Large intestine (tissue), 3 donors: ENCODE results near the gene OSBP. TPM values are rescaled to one million over a fixed set of nuclear protein-coding genes. Genes with fewer than 3 reads are reported as not detected.
A peak's percentile ranks its signal among the peaks of the same experiment; 100 is the strongest.
"Not testable (repeated sequence)": the region's sequence is repeated elsewhere in the genome, so short reads cannot be mapped to it uniquely, and the experiment has no call there.

Experiments
- DNase-seq, 2 donors: peaks; one replicate each; pipeline versions ENCODE4 v3.0.0 to v3.0.0-alpha.2; 2013
- H3K27ac ChIP-seq: one replicate; pipeline ENCODE4 v1.5.1; 2013; ENCODE audit warnings: low read length
- H3K27me3 ChIP-seq: 2 replicates; pipeline ENCODE4 v1.6.1; 2013; ENCODE audit warnings: low read length; ENCODE audit not compliant: control insufficient read depth, insufficient read depth
- H3K36me3 ChIP-seq: 2 replicates; pipeline ENCODE4 v1.6.1; 2013; ENCODE audit warnings: low read length; ENCODE audit not compliant: control insufficient read depth, insufficient read depth
- H3K4me1 ChIP-seq: one replicate; pipeline ENCODE4 v1.6.1; 2013; ENCODE audit warnings: low read length; ENCODE audit not compliant: control insufficient read depth, insufficient read depth
- H3K4me3 ChIP-seq: one replicate; pipeline ENCODE4 v1.5.1; 2013; ENCODE audit warnings: low read length
- H3K9me3 ChIP-seq: one replicate; pipeline ENCODE4 v1.6.1; 2013; ENCODE audit warnings: mild to moderate bottlenecking, low read depth, low read length, moderate library complexity; ENCODE audit not compliant: control insufficient read depth
- WGBS: methylation state at CpG from one replicate; pipeline ENCODE4 v1.1.5; 2013; ENCODE audit warnings: low lambda C conversion rate; ENCODE audit not compliant: insufficient coverage; 5-methylcytosine and 5-hydroxymethylcytosine counted together
- polyA plus RNA-seq: library from polyadenylated mRNA; unstranded; fragments of 120-200 nt; gene quantifications from one replicate; pipeline ENCODE4 v1.2.1, GENCODE V29; 2013

The OSBP gene
- polyA plus RNA-seq, 1 donor = 45.0 TPM

GRCh38 chr11:59630493-59630892, 14.9 kb upstream of the OSBP start:
- H3K36me3 ChIP-seq = peaks cover 6% of the 10 kb centered on the region
- no peaks in the 10 kb centered on the region for H3K9me3 ChIP-seq
- no CpG with 5 or more reads among the region's 2 CpGs for WGBS
- H3K4me3 ChIP-seq = no peak overlapping the region
- no peak overlapping the region for H3K27ac ChIP-seq
- H3K4me1 ChIP-seq = no peaks in the 10 kb centered on the region
- no peaks in the 10 kb centered on the region for H3K27me3 ChIP-seq
- no peak for DNase-seq

GRCh38 chr11:59629996-59630395, 14.4 kb upstream of the OSBP start:
- Histone ChIP-seq H3K4me3 (no peak overlapping the region), H3K27ac (no peak overlapping the region), H3K4me1 (no peaks in the 10 kb centered on the region), H3K27me3 (no peaks in the 10 kb centered on the region), H3K36me3 (peaks cover 3% of the 10 kb centered on the region), H3K9me3 (no peaks in the 10 kb centered on the region)
- no peak for DNase-seq

GRCh38 chr11:59626969-59627368, 11.4 kb upstream of the OSBP start:
- not testable (repeated sequence) for H3K4me3 ChIP-seq, DNase-seq, H3K27ac ChIP-seq, H3K4me1 ChIP-seq, H3K9me3 ChIP-seq, H3K27me3 ChIP-seq, H3K36me3 ChIP-seq
- no CpG with 5 or more reads among the region's 4 CpGs for WGBS

GRCh38 chr11:59625703-59626102, 10.1 kb upstream of the OSBP start:
- peaks cover 3% of the 10 kb centered on the region for H3K36me3 ChIP-seq
- no peaks in the 10 kb centered on the region for H3K27me3 ChIP-seq
- H3K4me3 ChIP-seq = no peak overlapping the region
- H3K4me1 ChIP-seq = no peaks in the 10 kb centered on the region
- no peak overlapping the region for H3K27ac ChIP-seq
- H3K9me3 ChIP-seq = no peaks in the 10 kb centered on the region
- WGBS = no CpG with 5 or more reads among the region's 3 CpGs
- DNase-seq = no peak

- DNase-seq = no peak
- H3K9me3 ChIP-seq = no peaks in the 10 kb centered on the region
- WGBS = 38% methylated on average over 1 of the region's 1 CpG
- no peaks in the 10 kb centered on the region for H3K27me3 ChIP-seq
- no peaks in the 10 kb centered on the region for H3K36me3 ChIP-seq
- peaks cover 4% of the 10 kb centered on the region for H3K4me1 ChIP-seq
- no peak overlapping the region for H3K27ac ChIP-seq
- no peak overlapping the region for H3K4me3 ChIP-seq
Observed at GRCh38 chr11:59617876-59618275, 2.3 kb upstream of the OSBP start.

GRCh38 chr11:59616396-59616982, 915 bp upstream of the OSBP start:
- DNase-seq = no peak
- Histone ChIP-seq H3K4me3 (peak overlapping the region; percentile 56), H3K27me3 (no peaks in the 10 kb centered on the region), H3K4me1 (peaks cover 12% of the 10 kb centered on the region), H3K27ac (peak overlapping the region; percentile 89), H3K9me3 (no peaks in the 10 kb centered on the region), H3K36me3 (no peaks in the 10 kb centered on the region)
- 30% methylated on average over 3 of the region's 18 CpGs for WGBS

GRCh38 chr11:59615120-59615636, 396 bp downstream of the OSBP start:
- Histone ChIP-seq H3K9me3 (no peaks in the 10 kb centered on the region), H3K27ac (peak overlapping the region; percentile 79), H3K36me3 (peaks cover 3% of the 10 kb centered on the region), H3K4me1 (peaks cover 16% of the 10 kb centered on the region), H3K27me3 (no peaks in the 10 kb centered on the region), H3K4me3 (peak overlapping the region; percentile 80)
- WGBS = no CpG with 5 or more reads among the region's 51 CpGs
- DNase-seq = peak; percentile 46 to 66

- peak overlapping the region; percentile 80 for H3K4me3 ChIP-seq
- H3K4me1 ChIP-seq = peaks cover 16% of the 10 kb centered on the region
- peaks cover 7% of the 10 kb centered on the region for H3K36me3 ChIP-seq
- DNase-seq = peak in 1 of 2 donors; percentile 26
- no peaks in the 10 kb centered on the region for H3K27me3 ChIP-seq
- H3K27ac ChIP-seq = peak overlapping the region; percentile 79
- 20% methylated on average over 1 of the region's 13 CpGs for WGBS
- no peaks in the 10 kb centered on the region for H3K9me3 ChIP-seq
Observed at GRCh38 chr11:59614277-59615119, 1.1 kb downstream of the OSBP start.

GRCh38 chr11:59611570-59612565, 3.7 kb downstream of the OSBP start:
- Histone ChIP-seq H3K4me3 (no peak overlapping the region), H3K27ac (peak overlapping the region; percentile 34), H3K36me3 (peaks cover 33% of the 10 kb centered on the region), H3K9me3 (no peaks in the 10 kb centered on the region), H3K27me3 (no peaks in the 10 kb centered on the region), H3K4me1 (peaks cover 16% of the 10 kb centered on the region)
- WGBS = 30% methylated on average over 2 of the region's 6 CpGs
- peak; percentile 56 to 83 for DNase-seq

- Histone ChIP-seq H3K9me3 (no peaks in the 10 kb centered on the region), H3K27ac (no peak overlapping the region), H3K4me3 (no peak overlapping the region), H3K27me3 (no peaks in the 10 kb centered on the region), H3K4me1 (peaks cover 16% of the 10 kb centered on the region), H3K36me3 (peaks cover 48% of the 10 kb centered on the region)
- WGBS = 80% methylated on average over 1 of the region's 7 CpGs
- no peak for DNase-seq
Observed at GRCh38 chr11:59610289-59610688, 5.3 kb downstream of the OSBP start.
